GM23338 (cell line): Measurements from ENCODE around the gene PHLDB1. TPM values are rescaled to one million over a fixed set of nuclear protein-coding genes. Genes with fewer than 3 reads are reported as not detected.

Experiments used
- ATAC-seq: fragments of 200-7000 bp; cut with Tn5 transposase; 3 replicates; pipeline ENCODE4 v1.9.1; 2020
- DNase-seq: peaks from one replicate; pipeline ENCODE4 v3.0.0-alpha.2; 2015; ENCODE audit warnings: low spot score
- H2AFZ ChIP-seq: fragments of 200-600 bp; sonication (generic); 2 replicates; pipeline ENCODE4 v1.8.0; 2016; ENCODE audit warnings: antibody characterized with exemption, mild to moderate bottlenecking, moderate library complexity
- H3F3A ChIP-seq: fragments of 200-600 bp; sonication (generic); replicated peaks from 2 replicates; pipeline ENCODE4 v1.8.0; 2017; ENCODE audit warnings: antibody characterized with exemption, mixed run types, low read depth
- H3K27ac ChIP-seq: fragments of 200-600 bp; sonication (generic); 2 replicates; pipeline ENCODE4 v1.6.1; 2016; ENCODE audit warnings: low read depth
- H3K27me3 ChIP-seq: fragments of 200-600 bp; sonication (generic); 2 replicates; pipeline ENCODE4 v1.8.0; 2016; ENCODE audit warnings: mild to moderate bottlenecking, mixed run types, moderate library complexity; ENCODE audit not compliant: insufficient read depth
- H3K36me3 ChIP-seq: fragments of 200-600 bp; sonication (generic); 2 replicates; pipeline ENCODE4 v1.8.0; 2016; ENCODE audit warnings: mild to moderate bottlenecking; ENCODE audit not compliant: insufficient read depth
- H3K4me1 ChIP-seq: fragments of 200-600 bp; sonication (generic); 2 replicates; pipeline ENCODE4 v1.8.0; 2016; ENCODE audit warnings: mild to moderate bottlenecking, moderate library complexity; ENCODE audit not compliant: insufficient read depth
- H3K4me2 ChIP-seq: fragments of 200-600 bp; sonication (generic); 2 replicates; pipeline ENCODE4 v1.7.1; 2017; ENCODE audit warnings: mixed run types
- H3K4me3 ChIP-seq: fragments of 200-600 bp; sonication (generic); 2 replicates; pipeline ENCODE4 v1.6.1; 2016; ENCODE audit warnings: mixed run types
- H3K79me2 ChIP-seq: fragments of 200-600 bp; sonication (generic); replicated peaks from 2 replicates; pipeline ENCODE4 v1.8.0; 2017; ENCODE audit warnings: mild to moderate bottlenecking; ENCODE audit not compliant: insufficient read depth
- H3K9me2 ChIP-seq: fragments of 200-600 bp; sonication (generic); 2 replicates; pipeline ENCODE4 v1.8.0; 2017; ENCODE audit not compliant: insufficient read depth
- H4K20me1 ChIP-seq: fragments of 200-600 bp; sonication (generic); replicated peaks from 2 replicates; pipeline ENCODE4 v1.8.0; 2017; ENCODE audit warnings: mild to moderate bottlenecking; ENCODE audit not compliant: insufficient read depth
- H3K27ac Mint-ChIP-seq: 2 replicates; pipeline ENCODE4 v1.8.0; 2020; ENCODE audit warnings: inconsistent platforms, mild to moderate bottlenecking, moderate library complexity, mixed read lengths
- H3K27me3 Mint-ChIP-seq: 3 replicates; pipeline ENCODE4 v1.8.0; 2022; ENCODE audit warnings: low read depth, mild to moderate bottlenecking, moderate library complexity, mixed read lengths, inconsistent platforms; ENCODE audit not compliant: insufficient read depth, poor library complexity
- H3K36me3 Mint-ChIP-seq: 3 replicates; pipeline ENCODE4 v1.8.0; 2021; ENCODE audit warnings: low read depth, mild to moderate bottlenecking, inconsistent platforms, moderate library complexity, mixed read lengths
- H3K4me1 Mint-ChIP-seq: 3 replicates; pipeline ENCODE4 v1.8.0; 2020; ENCODE audit warnings: mild to moderate bottlenecking, inconsistent platforms, mixed read lengths
- H3K4me3 Mint-ChIP-seq: 3 replicates; pipeline ENCODE4 v1.8.0; 2021; ENCODE audit warnings: moderate library complexity, mild to moderate bottlenecking, inconsistent platforms, mixed read lengths
- H3K9me3 Mint-ChIP-seq: 3 replicates; pipeline ENCODE4 v1.8.0; 2020; ENCODE audit warnings: moderate library complexity, mild to moderate bottlenecking, inconsistent platforms, mixed read lengths
- CREB1 ChIP-seq: fragments of 250-450 bp; sonication (Bioruptor Pico); IDR thresholded peaks from 2 replicates; pipeline ENCODE4 v1.5.0; 2020; ENCODE audit warnings: low read depth, mild to moderate bottlenecking, moderate library complexity
- EZH2 ChIP-seq: fragments of 200-600 bp; sonication (generic); IDR thresholded peaks from one replicate; pipeline ENCODE4 v1.8.0; 2017; ENCODE audit warnings: antibody characterized with exemption, mild to moderate bottlenecking, low read depth; ENCODE audit not compliant: unreplicated experiment
- EZH2phosphoT487 ChIP-seq: fragments of 200-600 bp; sonication (generic); IDR thresholded peaks from one replicate; pipeline ENCODE4 v1.8.1; 2018; ENCODE audit warnings: antibody characterized with exemption; ENCODE audit not compliant: unreplicated experiment
- NANOG ChIP-seq: IDR thresholded peaks from 2 replicates; pipeline ENCODE4 v1.6.1; 2016; ENCODE audit warnings: antibody characterized with exemption, borderline replicate concordance
- POLR2AphosphoS5 ChIP-seq: IDR thresholded peaks from 2 replicates; pipeline ENCODE4 v1.6.1; 2016; ENCODE audit warnings: antibody characterized with exemption, low read depth
- ZNF114 ChIP-seq: fragments of 250-450 bp; sonication (Bioruptor Pico); IDR thresholded peaks from 2 replicates; pipeline ENCODE4 v1.5.0; 2020; ENCODE audit warnings: mild to moderate bottlenecking, moderate library complexity
- ZNF331 ChIP-seq: fragments of 250-450 bp; sonication (Bioruptor Pico); IDR thresholded peaks from 2 replicates; pipeline ENCODE4 v1.5.0; 2020; ENCODE audit warnings: low read depth, mild to moderate bottlenecking, moderate library complexity
- polyA plus RNA-seq: library from polyadenylated mRNA; unstranded; fragments of >200 nt; fragmentation: Nextera tagmentation; extraction: Ambion mirVana; gene quantifications from 2 replicates; pipeline ENCODE4 v1.2.1, GENCODE V29; 2016
- total RNA-seq: library from RNA; depleted of rRNA; stranded (reverse); fragments of >200 nt; shearing (Covaris generic); gene quantifications from 2 replicates; pipeline ENCODE4 v1.2.3, GENCODE V29; 2014
- TF ChIP-seq, protein P1 (sequence below): IDR thresholded peaks from one replicate; pipeline ENCODE4 v1.6.1; 2018; ENCODE audit warnings: antibody characterized with exemption; ENCODE audit not compliant: unreplicated experiment
- TF ChIP-seq, protein P2 (sequence below): IDR thresholded peaks from 2 replicates; pipeline ENCODE4 v1.6.1; 2016; ENCODE audit warnings: antibody characterized with exemption
- TF ChIP-seq, protein P3 (sequence below), 2 experiments: fragments of 200-600 bp in 1 of 2; sonication (generic) in 1 of 2; conservative IDR thresholded peaks; 2 replicates each; pipeline versions ENCODE4 v1.5.1 to v1.6.1; 2016 to 2017; ENCODE audit warnings: antibody characterized with exemption in 2 of 2, low read depth in 2 of 2, mild to moderate bottlenecking in 2 of 2, moderate library complexity in 1 of 2
- TF ChIP-seq, protein P4 (sequence below): fragments of 250-450 bp; sonication (Bioruptor Pico); IDR thresholded peaks from 2 replicates; pipeline ENCODE4 v1.5.0; 2020; ENCODE audit warnings: mild to moderate bottlenecking, moderate library complexity

PHLDB1 gene
- total and polyA plus RNA-seq, 2 experiments from 2014 or later, result 46.0 to 85.2 TPM

DNA sequence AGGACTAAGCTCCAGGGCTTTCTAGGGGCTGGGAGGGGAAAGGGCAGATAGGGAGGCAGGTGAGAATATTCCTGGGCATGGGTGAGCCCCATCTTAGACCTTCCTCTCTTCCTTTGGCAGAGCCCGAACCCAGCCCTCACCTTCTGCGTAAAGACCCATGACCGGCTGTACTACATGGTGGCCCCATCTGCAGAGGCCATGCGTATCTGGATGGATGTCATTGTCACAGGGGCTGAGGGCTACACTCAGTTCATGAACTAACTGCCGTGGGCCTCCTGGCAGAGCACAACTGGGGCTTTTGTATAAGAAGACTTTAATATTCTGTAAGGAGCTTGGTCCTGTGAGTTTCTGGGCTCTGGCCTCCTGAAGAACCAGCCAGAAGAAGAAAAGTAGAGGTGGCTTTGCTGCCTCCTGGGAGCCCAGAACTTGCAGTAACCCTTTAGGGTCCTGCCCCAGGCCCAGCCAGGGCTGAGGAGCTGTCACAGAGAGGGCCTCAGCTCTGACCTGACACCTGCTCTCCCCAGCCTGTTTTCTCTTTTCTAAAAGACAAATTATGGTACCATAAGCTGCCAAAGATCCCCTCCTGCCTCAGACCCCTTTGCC, 49.2 kb downstream of the PHLDB1 start (continued):
- TF ChIP-seq, protein P1, sequence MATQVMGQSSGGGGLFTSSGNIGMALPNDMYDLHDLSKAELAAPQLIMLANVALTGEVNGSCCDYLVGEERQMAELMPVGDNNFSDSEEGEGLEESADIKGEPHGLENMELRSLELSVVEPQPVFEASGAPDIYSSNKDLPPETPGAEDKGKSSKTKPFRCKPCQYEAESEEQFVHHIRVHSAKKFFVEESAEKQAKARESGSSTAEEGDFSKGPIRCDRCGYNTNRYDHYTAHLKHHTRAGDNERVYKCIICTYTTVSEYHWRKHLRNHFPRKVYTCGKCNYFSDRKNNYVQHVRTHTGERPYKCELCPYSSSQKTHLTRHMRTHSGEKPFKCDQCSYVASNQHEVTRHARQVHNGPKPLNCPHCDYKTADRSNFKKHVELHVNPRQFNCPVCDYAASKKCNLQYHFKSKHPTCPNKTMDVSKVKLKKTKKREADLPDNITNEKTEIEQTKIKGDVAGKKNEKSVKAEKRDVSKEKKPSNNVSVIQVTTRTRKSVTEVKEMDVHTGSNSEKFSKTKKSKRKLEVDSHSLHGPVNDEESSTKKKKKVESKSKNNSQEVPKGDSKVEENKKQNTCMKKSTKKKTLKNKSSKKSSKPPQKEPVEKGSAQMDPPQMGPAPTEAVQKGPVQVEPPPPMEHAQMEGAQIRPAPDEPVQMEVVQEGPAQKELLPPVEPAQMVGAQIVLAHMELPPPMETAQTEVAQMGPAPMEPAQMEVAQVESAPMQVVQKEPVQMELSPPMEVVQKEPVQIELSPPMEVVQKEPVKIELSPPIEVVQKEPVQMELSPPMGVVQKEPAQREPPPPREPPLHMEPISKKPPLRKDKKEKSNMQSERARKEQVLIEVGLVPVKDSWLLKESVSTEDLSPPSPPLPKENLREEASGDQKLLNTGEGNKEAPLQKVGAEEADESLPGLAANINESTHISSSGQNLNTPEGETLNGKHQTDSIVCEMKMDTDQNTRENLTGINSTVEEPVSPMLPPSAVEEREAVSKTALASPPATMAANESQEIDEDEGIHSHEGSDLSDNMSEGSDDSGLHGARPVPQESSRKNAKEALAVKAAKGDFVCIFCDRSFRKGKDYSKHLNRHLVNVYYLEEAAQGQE, result no peak
- TF ChIP-seq, protein P2, sequence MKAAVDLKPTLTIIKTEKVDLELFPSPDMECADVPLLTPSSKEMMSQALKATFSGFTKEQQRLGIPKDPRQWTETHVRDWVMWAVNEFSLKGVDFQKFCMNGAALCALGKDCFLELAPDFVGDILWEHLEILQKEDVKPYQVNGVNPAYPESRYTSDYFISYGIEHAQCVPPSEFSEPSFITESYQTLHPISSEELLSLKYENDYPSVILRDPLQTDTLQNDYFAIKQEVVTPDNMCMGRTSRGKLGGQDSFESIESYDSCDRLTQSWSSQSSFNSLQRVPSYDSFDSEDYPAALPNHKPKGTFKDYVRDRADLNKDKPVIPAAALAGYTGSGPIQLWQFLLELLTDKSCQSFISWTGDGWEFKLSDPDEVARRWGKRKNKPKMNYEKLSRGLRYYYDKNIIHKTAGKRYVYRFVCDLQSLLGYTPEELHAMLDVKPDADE, result no peak
- TF ChIP-seq NANOG, result no peak
- no peak for TF ChIP-seq ZNF114 (CRISPR knock-in tag)
- no peak for TF ChIP-seq EZH2phosphoT487
- no peak for TF ChIP-seq EZH2
- no peak for TF ChIP-seq CREB1 (CRISPR knock-in tag)

DNA sequence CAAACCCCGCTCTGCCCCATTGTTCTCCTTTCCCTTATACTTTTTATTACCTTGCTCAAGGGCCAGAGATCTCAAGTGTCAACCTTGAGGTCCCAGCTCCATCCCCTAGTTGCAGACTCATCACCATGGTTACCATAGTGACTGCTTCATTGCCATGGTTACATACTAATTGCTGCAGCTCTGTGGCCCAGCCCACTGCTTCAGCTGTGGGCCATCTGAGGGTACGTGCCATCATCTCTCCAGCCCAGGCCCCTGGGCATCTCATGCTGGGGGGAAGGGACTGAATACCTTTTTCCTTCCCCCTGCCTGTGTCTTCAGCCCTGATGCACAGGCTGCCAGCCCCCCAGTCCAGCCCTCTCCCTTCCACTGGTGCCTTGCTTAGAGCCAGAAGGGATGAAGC, 49.8 kb downstream of the PHLDB1 start:
- no peaks in the 10 kb centered on the region for H3K27me3 ChIP-seq
- H3K9me3 Mint-ChIP-seq, result no peaks in the 10 kb centered on the region
- H3K4me1 ChIP-seq, result peaks cover 21% of the 10 kb centered on the region
- H3K27ac Mint-ChIP-seq, result no peak overlapping the region
- H3K79me2 ChIP-seq, result no peaks in the 10 kb centered on the region
- no peak overlapping the region for H3K4me3 ChIP-seq
- peaks cover 4% of the 10 kb centered on the region for H4K20me1 ChIP-seq
- no peak for ATAC-seq
- peaks cover 15% of the 10 kb centered on the region for H3K36me3 Mint-ChIP-seq
- H3K9me2 ChIP-seq, result no peaks in the 10 kb centered on the region
- H3K4me1 Mint-ChIP-seq, result peaks cover 32% of the 10 kb centered on the region
- H2AFZ ChIP-seq, result no peak overlapping the region
- H3K27me3 Mint-ChIP-seq, result peaks cover 24% of the 10 kb centered on the region
- no peak overlapping the region for H3K27ac ChIP-seq
- peaks cover 13% of the 10 kb centered on the region; the same call in 1 of the 2 replicates for H3F3A ChIP-seq
- H3K4me3 Mint-ChIP-seq, result no peak overlapping the region; the same call in 2 of the 3 replicates
- 0 out of 2 replicates have a peak, but pooled peaks cover 3% of the 10 kb centered on the region for H3K36me3 ChIP-seq
- H3K4me2 ChIP-seq, result no peak overlapping the region
- DNase-seq, result peak; percentile 64
- no peak for TF ChIP-seq NANOG
- no peak for TF ChIP-seq ZNF331
- TF ChIP-seq ZNF114 (CRISPR knock-in tag), result no peak
- TF ChIP-seq, protein P3, sequence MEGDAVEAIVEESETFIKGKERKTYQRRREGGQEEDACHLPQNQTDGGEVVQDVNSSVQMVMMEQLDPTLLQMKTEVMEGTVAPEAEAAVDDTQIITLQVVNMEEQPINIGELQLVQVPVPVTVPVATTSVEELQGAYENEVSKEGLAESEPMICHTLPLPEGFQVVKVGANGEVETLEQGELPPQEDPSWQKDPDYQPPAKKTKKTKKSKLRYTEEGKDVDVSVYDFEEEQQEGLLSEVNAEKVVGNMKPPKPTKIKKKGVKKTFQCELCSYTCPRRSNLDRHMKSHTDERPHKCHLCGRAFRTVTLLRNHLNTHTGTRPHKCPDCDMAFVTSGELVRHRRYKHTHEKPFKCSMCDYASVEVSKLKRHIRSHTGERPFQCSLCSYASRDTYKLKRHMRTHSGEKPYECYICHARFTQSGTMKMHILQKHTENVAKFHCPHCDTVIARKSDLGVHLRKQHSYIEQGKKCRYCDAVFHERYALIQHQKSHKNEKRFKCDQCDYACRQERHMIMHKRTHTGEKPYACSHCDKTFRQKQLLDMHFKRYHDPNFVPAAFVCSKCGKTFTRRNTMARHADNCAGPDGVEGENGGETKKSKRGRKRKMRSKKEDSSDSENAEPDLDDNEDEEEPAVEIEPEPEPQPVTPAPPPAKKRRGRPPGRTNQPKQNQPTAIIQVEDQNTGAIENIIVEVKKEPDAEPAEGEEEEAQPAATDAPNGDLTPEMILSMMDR (conservative IDR thresholded peaks at IDR 0.05; ENCODE audit: low read depth in 2 of 2), result no peak
- TF ChIP-seq, protein P4, sequence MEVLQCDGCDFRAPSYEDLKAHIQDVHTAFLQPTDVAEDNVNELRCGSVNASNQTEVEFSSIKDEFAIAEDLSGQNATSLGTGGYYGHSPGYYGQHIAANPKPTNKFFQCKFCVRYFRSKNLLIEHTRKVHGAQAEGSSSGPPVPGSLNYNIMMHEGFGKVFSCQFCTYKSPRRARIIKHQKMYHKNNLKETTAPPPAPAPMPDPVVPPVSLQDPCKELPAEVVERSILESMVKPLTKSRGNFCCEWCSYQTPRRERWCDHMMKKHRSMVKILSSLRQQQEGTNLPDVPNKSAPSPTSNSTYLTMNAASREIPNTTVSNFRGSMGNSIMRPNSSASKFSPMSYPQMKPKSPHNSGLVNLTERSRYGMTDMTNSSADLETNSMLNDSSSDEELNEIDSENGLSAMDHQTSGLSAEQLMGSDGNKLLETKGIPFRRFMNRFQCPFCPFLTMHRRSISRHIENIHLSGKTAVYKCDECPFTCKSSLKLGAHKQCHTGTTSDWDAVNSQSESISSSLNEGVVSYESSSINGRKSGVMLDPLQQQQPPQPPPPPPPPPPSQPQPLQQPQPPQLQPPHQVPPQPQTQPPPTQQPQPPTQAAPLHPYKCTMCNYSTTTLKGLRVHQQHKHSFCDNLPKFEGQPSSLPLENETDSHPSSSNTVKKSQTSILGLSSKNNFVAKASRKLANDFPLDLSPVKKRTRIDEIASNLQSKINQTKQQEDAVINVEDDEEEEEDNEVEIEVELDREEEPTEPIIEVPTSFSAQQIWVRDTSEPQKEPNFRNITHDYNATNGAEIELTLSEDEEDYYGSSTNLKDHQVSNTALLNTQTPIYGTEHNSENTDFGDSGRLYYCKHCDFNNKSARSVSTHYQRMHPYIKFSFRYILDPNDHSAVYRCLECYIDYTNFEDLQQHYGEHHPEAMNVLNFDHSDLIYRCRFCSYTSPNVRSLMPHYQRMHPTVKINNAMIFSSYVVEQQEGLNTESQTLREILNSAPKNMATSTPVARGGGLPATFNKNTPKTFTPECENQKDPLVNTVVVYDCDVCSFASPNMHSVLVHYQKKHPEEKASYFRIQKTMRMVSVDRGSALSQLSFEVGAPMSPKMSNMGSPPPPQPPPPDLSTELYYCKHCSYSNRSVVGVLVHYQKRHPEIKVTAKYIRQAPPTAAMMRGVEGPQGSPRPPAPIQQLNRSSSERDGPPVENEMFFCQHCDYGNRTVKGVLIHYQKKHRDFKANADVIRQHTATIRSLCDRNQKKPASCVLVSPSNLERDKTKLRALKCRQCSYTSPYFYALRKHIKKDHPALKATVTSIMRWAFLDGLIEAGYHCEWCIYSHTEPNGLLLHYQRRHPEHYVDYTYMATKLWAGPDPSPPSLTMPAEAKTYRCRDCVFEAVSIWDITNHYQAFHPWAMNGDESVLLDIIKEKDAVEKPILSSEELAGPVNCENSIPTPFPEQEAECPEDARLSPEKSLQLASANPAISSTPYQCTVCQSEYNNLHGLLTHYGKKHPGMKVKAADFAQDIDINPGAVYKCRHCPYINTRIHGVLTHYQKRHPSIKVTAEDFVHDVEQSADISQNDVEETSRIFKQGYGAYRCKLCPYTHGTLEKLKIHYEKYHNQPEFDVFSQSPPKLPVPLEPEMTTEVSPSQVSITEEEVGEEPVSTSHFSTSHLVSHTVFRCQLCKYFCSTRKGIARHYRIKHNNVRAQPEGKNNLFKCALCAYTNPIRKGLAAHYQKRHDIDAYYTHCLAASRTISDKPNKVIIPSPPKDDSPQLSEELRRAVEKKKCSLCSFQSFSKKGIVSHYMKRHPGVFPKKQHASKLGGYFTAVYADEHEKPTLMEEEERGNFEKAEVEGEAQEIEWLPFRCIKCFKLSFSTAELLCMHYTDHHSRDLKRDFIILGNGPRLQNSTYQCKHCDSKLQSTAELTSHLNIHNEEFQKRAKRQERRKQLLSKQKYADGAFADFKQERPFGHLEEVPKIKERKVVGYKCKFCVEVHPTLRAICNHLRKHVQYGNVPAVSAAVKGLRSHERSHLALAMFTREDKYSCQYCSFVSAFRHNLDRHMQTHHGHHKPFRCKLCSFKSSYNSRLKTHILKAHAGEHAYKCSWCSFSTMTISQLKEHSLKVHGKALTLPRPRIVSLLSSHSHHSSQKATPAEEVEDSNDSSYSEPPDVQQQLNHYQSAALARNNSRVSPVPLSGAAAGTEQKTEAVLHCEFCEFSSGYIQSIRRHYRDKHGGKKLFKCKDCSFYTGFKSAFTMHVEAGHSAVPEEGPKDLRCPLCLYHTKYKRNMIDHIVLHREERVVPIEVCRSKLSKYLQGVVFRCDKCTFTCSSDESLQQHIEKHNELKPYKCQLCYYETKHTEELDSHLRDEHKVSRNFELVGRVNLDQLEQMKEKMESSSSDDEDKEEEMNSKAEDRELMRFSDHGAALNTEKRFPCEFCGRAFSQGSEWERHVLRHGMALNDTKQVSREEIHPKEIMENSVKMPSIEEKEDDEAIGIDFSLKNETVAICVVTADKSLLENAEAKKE (CRISPR knock-in tag), result no peak
- no peak for TF ChIP-seq POLR2AphosphoS5
- no peak for TF ChIP-seq CREB1 (CRISPR knock-in tag)
